NCI-H2196 (cell line): ENCODE data around the gene TREM2.

Source experiments
- DNase-seq: peaks from one replicate; lab custom pipeline; 2025; ENCODE audit not compliant: unreplicated experiment; lab: John Stamatoyannopoulos, UW

Gene TREM2

DNA sequence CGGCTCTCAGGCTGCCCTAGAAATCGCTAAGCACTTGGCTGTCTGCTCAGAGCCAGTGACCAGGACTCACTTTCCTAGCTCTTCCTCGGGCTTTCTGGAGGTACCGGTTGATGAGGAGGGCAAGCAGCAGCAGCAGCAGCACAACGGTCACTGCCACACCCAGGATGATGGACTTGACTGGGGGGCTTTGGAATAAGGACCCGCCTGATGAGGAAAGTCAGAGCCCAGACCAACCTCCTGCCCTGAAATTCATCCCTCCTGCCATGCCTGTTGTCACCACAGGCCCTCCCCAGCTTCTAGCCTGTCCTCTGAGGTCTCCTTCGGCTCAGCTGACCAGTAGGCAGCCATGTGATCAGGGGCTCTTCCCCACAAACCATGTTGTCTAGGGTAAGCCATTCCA is 21.8 kb upstream of the TREM2 start:
- DNase-seq: no peak

DNA sequence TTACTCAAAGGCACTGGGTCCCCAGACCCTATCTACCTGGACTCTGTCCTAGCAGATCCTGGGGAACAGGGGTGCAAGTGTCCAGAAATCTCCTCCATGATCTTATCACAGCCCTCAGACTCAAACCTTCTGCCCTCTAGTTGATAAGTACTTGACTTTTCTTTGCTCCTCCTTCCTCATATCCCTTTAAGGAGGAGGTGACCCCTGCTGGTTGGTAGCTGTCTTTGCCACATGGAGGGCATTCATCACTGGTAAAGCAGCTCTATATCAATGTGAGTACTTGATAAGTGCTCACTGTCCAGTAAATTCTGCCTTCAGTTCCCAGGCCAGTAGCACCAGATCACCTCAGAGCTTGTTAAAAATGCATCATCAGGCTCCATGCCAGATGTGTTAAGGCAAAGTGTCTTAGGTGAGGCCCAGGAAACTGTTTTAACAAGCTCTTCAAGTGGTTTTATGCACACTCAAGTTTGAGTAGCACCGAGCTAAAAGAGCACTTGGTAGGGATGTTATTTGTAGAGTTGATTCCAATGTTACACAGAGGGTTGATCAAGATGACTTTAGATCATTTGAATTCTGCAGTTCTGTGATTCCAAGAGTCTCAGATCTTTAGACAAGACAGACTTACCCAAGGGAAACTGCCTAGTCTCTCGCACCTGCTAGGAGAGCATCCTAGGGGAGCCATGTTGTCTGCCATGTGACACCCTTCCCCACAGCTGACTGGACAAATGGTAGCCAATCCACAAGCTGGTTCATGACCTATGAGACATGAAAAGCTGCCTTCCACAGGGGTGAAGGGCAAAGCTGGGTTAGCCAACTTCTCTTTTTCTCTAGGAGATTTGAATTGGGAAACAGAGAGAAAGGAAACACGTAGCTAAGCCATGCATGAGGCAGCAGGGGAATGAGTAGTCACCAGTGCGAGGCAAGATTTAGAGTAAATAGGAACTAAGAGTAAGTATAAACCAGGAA is 19.4 kb upstream of the TREM2 start:
- DNase-seq: peak; percentile 42

DNA sequence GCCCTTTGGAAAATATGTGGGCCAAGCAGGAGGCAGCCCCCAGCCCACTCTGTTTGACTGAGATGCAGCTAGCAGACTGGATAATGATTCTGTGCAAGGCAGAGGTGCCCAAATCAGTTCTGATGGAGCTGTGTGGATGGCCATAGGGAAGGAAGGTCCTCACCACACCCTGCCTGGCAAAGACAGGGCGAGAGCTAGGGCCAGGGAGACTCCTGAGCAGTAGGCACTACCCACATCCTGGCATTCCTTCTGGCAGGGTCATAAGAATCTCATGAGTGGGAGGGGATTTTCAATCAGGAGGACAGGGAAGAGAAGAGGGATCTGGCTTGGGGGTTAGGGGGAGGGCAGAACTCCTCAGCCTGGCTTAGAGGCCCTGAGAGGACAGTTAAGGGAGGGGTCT is 18.6 kb upstream of the TREM2 start:
- DNase-seq: no peak

DNA sequence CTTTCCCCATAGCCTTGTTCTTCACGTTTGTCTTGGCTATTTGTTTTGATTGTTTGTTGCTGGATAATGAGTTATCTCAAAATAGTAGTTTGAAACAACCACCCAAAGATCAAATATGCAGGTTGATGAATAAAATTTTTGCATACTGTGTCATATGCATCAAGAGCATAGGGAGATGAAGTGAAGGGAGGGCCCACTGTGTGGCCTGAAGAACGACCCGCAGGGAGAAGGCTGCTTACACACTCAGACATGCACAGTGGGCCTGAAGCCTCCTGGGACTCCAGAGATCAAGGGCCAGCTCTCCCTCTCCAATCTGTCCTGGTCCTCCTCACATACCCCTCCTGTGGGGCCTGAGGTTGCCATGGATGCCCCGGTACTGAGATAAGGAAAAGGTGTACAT is 16.2 kb upstream of the TREM2 start:
- no peak for DNase-seq

DNA sequence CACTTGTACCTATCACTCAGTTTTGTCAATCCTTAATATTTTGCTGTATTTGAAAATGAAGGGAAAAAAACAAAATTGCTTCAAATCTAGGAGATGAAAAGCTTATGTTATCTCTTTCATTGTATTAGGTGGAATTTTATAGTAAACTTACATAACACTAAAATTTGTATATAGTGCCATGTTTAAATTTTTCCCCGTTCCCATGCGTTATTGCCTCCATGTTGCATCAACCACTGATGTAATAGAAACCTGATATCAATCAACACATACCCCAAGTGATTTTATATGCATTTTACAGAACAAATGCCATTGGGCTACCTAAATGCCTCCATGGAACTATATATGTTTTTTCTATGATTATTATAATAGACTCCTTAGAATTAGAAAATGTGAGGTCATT is 14.8 kb upstream of the TREM2 start:
- no peak for DNase-seq

DNA sequence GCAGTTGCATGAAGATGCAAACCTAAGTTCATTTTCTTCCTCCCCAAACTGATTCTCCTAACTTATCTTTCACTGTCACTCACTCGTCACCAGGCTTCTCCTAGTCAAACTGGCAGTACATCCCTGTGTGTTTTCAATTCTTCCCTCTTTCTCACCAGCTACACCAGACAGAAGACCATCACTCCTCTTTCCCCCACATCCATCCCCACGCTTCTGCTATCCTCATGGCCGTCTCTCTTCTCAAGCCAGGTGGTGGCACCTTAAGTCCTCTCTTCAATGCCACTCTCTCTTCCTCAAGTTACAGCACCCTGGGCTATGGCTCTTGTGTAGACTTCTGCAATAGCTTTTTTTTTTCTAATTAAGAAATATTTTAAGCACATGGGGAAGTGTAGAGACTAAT is 14.4 kb upstream of the TREM2 start:
- no peak for DNase-seq

DNA sequence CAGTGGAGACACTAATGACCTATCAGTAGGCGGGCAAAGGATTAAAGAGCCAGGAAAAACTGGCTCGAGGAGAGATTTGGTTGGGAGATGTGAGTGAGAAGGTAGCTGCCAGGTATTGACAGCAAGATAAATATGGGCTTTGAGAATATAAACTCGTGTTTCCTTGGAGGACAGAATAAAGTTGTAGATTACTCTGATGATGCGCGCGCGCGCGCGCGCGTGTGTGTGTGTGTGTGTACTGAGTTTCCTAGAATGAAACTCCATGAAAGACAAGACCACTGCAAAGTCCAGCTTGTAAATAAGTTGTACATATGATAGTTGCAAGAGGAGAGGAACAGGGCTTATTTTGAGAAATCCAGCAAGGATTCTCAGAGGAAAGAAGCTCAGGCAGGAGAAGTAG is 13.3 kb upstream of the TREM2 start:
- no peak for DNase-seq

DNA sequence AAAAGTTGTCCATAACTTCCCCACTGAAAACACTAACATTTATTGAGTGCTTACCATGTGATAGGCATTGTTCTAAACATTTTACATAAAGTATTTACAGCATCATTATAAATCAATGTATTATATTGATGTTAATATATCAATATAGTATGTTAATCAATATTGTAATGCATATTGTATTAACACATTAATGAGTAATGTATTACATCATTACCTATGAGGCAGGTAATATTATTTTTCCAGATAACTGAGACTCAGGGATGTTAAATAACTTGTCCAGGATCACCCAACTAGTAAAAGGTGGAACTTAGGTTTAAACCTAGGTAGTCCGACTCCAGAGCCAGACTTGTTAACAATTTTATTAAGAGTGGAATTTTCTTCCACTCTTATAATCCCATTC is 12.2 kb upstream of the TREM2 start:
- no peak for DNase-seq

DNA sequence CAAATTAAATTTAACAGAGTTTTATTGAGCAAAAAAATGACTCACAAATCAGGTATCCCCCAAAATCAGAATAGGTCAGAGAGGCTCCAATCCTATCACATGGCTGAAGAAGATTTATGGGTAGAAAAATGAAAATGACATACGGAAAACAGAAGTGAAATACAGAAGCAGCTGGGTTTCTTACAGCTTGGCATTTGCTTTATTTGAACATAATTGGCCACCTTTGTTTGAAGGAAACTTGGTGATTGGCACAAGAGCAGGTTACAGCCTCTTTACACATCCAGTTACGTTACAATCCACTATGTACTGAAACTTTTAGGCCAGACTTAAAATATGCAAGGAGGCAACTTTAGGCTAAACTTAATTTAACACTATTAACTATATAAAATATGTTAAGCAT is 11.7 kb upstream of the TREM2 start:
- DNase-seq: no peak

DNA sequence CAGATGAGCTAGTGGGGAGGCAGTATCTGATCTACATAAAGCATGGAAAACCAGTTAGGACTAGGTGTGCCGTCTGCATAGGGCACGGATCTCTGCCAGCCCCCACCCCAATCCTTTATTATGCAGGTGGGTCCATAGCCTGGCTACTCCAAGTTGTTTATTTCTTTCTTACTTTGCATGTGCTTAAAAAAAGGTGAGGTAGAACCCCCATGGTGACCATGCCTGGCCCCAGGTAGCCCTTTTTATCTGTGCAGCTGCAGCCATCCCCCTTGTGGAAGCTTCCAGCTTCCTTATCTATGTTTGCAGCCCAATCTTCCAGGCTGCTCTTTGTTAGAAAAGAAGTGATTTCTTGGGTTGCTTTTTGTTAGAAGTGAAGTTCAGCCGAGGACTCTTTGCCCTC is 9.0 kb upstream of the TREM2 start:
- no peak for DNase-seq

DNA sequence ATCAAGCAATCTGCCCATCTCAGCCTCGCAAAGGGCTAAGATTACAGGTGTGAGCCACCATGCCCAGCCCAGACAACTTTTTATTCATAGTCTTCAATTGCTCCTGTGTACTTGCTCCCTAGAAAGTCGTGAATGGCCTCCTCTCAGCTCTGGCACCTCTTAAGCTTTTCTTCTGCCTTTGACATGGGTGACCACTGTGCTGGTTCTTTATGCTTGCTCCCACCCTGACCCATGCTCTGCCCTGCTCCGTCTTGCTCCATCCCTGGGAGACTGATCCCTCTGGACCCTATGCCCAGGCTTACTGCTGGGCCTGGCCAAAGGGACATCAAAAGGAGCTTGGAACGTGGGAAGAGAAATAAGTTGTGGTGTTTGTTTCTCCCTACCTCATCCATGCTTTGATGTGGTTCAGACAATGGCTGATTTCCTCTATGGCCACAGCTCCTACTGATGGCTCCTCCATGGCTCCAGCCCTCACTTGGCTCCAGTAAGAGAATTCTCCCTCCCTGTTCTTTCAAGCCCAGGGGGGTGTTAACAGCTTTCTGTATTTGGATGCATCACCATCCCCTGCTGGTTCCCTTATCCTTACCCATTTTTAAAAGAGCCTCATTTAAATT is 7.7 kb upstream of the TREM2 start:
- no peak for DNase-seq

DNA sequence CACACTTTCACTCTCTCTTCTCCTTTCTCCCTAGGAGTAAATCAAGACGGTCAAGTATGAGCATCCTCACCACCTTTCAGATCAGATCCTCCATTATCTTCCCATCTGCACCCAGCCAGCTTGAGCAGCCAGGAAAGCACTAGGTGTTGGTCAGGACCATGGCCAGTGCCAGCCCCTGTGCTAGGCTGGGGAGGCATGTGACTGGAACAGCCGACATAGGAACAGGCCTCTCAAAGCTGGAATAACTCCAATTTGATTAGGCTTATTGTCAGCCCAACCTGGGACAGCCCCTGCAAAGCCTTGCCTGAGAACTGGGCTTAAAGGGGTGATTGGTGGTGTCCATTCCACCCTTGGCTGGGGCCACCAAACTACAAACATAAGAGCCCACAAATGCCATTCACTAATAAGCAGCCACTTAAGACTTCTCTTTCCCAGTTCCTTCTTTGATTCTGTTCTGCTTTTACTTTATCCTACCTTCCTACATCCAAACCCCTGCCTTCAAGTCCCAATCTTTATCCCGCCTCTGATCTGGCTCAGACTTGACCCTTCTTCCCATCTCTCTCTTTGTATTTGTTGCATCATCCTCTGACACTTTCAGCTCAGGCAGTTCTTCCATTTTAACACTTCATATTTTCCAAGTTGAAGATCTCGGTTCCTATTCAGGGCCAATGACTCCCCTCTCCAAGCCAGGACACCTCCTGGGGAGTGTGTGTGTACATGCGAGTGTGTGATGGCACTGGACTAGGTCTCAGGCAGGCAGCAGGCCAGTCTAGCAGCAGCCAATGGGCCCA is 4.5 kb upstream of the TREM2 start:
- no peak for DNase-seq

DNA sequence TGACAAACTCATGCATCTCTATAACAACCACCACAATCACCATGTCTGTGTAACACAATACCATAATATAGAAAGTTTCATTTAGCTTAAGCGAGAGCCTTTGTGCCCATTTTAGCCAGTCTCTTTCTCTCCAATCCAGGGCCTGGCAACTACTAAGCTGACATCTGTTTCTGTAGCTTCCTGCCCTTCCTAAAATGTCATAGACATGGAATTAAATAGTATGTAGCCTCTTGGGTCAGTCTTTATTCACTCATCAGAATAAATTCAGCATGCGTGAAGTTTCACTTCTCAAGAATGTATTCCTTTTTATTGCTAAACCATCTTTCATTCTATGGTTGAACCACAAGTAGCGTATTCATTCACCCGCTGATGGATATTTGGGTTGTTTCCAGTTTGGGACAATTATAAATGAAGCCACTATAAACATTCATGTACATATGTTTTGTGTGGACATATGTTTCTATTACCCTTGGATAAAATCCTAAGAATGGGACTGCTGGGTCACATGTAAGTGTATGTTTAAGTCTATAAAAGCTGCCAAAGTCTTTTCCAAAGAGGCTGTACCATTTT is 1.7 kb upstream of the TREM2 start:
- no peak for DNase-seq

DNA sequence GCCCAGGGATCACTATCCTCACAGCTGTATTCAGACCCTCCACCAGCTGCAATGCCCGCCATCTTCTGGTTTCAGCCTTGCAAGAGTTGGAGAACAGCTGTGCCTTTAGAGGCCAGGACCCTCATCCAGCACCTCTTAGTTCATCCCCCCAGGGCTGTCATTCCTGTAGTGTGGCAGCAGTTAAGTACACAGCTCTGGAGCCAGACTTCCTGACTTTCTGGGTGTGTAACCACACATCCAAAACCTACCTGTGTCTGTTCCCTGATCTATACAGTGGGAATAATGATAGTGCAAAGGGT is 452 bp upstream of the TREM2 start:
- no peak for DNase-seq

DNA sequence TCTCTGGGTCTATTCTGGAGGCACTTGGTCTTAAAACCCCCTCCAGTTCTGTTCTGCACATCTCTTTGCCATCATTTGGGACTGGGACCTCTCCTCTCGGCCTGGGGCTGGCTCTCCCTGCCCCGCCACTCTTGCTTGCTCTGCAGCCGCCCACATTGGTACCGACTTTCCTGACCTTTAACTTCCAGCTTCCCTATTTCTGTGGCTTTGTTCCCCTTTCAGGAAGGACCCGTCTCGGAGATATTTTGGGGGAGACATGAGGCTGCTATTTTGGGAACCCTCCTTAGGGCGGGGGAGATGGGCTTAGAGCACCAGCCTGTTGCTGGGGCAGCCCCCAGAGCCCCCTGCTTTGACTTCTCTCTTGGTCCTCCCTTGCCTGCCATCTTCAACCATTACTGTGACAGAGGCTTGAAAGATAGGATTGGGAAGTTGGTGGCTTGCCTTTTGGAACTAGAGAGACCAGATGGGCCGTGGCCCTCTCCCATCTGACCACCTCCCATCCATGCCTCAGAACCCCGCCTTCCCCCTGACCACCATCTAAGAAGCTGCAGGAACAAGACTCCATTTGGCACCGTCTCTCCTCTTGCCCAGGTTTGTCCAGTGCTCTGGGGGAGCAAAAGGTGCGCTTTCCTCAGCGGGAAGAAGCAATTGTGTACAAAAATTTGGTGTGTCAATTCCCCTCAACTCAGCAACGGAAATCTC is 914 bp downstream of the TREM2 start:
- DNase-seq: no peak

DNA sequence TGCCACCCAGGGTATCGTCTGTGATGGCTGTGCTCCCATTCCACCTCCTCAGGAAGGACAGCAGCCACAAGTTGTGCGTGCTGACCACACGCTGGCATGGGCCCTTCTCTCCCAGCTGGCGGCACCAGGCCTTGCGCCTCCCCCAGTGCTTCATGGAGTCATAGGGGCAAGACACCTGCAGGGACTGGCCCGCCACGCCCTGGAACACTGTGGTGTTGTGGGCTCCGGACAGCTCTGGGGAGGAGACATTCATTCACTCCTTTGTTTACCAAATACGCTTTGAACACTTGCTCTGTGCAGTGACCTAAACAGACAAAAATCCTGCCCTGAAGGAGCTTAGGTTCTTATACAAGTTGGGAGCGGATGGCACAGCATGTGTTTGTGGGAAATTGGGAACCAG is 1.5 kb downstream of the TREM2 start:
- DNase-seq: no peak

DNA sequence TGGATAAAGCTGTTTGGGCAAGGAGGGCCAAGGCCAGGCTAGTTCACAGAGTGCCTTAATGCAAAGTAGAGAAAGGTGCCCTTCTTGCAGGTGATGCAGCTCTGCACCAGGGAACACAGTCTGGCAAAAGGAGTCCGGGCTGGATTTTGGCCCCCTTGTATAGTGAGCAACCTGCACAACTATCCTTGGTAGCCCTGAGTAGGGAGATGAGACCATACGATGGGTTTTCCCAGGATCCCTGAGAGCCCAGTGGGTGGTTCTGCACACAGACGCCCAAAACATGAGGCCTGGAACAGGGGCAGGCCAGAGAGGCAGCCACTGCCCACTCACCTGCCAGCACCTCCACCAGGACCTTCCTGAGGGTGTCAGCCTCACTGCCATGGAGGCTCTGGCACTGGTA is 2.0 kb downstream of the TREM2 start:
- DNase-seq: no peak

DNA sequence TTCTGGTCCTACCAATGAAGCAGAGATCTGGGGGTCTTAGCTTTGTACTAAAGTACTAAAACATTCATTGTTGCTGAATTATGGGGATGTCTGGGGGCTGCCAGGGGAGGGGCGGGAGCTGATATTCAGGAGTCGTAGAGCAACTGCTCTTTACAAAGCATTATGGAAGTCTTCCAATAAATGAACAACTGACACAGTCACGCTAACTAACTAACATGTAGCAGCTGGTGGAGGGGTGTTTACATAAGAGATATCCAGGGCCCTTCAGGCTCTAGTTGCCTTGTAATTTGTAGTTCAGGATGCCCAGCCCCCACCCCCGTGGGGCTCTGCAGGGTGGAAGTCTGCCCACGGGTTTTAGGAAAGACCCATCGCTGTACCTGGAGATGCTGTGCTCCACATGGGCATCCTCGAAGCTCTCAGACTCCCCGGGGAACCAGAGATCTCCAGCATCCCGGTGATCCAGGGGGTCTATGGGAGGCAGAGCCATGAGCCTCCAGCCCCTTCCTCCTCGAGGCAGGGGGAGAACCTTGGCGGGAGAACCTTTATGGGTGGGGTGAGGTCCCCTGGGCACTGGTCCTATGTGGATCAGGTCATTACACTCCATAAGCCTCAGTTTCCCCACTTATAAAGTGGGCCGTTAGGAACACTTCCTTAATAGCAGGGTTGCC is 3.4 kb downstream of the TREM2 start:
- peak; percentile 16 for DNase-seq

DNA sequence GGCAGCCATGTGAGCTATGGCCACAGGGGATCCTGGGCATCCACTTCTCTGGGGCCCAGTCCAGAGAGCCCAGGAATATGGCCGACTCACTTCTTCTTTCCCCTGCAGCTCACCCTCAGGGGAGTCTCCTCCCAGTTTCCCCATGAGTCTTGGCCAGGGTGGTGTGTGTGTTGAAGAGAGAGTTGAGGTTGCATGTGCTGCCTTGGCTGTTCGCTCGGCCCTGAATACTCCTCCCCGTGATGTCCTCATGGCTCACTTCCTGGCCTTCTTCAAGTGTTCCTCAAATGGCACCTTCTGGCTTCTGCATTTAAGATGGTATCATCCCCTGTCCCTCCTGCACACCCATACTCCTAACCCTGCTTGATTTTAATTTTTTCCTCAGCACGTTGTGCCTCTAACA is 5.6 kb downstream of the TREM2 start:
- no peak for DNase-seq

DNA sequence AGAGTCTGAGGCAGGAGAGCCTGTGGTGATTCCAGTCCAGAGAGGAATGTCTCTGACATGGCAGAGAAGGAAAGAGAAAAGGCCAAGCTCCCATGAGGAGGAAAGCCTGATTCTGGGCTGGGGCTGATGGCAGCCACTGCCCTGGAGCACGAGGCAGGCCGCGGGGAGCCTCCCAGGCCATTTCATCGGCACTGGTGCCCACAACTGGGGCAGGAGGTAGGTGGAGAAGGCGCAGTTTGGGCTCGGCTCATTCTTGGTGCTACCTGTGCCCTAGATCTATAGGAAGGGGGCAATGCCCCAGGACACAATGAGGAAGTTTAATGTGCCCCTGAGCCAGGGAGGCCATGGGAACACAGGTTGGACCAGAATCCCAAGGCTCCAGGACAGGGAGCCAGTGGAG is 6.1 kb downstream of the TREM2 start:
- no peak for DNase-seq

DNA sequence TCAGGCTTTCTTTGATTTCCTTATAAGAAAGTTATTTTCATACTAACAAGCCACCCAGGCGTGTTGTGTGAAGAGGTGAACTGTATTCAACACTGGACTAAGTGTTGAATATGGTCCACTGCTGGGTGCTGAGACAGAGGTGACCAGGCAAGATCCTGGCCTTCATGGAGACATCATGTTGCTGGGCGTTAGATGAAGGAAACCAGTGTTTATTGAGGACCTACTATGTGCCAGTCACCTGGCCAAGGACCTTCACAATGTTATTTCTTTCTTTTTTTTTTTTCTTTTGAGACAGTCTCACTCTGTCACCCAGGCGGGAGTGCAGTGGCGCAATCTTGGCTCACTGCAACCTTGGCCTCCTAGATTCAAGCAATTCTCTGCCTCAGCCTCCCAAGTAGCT is 6.9 kb downstream of the TREM2 start:
- DNase-seq: no peak
